ENCODE measurements around the gene GPSM3.
A peak's percentile ranks its signal among the peaks of the same experiment; 100 is the strongest.
"Not testable (repeated sequence)": the region's sequence is repeated elsewhere in the genome, so short reads cannot be mapped to it uniquely, and the experiment has no call there.

The GPSM3 gene

GRCh38 chr6:32149932-32150870, 42.2 kb downstream of the GPSM3 start:
- H3K36me3 ChIP-seq (ENCODE audit: insufficient read depth, low read depth, low read length), result no peaks in the 10 kb centered on the region
- H3K9me3 ChIP-seq (ENCODE audit: insufficient read depth, low read depth, low read length), result no peaks in the 10 kb centered on the region
- H3K27me3 ChIP-seq (ENCODE audit: insufficient read depth, low read length), result peaks cover 35% of the 10 kb centered on the region
- H3K4me3 ChIP-seq (ENCODE audit: low read length), result peak overlapping the region; percentile 61; the same call in 1 of the 2 replicates
- no peak overlapping the region for H3K27ac ChIP-seq (ENCODE audit: low read length)
- H3K4me1 ChIP-seq (ENCODE audit: insufficient read depth, low read length), result peaks cover 29% of the 10 kb centered on the region
- no peak overlapping the region for H3K9ac ChIP-seq (ENCODE audit: low read depth, low read length)

- no peak overlapping the region for H3K9ac ChIP-seq (ENCODE audit: low read depth, low read length)
Observed at GRCh38 chr6:32149092-32149755, 43.2 kb downstream of the GPSM3 start.

GRCh38 chr6:32148289-32149091, 44.0 kb downstream of the GPSM3 start:
- Histone ChIP-seq H3K4me3 (ENCODE audit: low read length) (no peak overlapping the region), H3K9me3 (ENCODE audit: insufficient read depth, low read depth, low read length) (no peaks in the 10 kb centered on the region), H3K27ac (ENCODE audit: low read length) (no peak overlapping the region), H3K9ac (ENCODE audit: low read depth, low read length) (no peak overlapping the region), H3K4me1 (ENCODE audit: insufficient read depth, low read length) (peaks cover 29% of the 10 kb centered on the region), H3K36me3 (ENCODE audit: insufficient read depth, low read depth, low read length) (no peaks in the 10 kb centered on the region), H3K27me3 (ENCODE audit: insufficient read depth, low read length) (peaks cover 35% of the 10 kb centered on the region)

More at GRCh38 chr6:32149092-32149755, 43.2 kb downstream of the GPSM3 start:
- Histone ChIP-seq H3K4me1 (ENCODE audit: insufficient read depth, low read length) (peaks cover 29% of the 10 kb centered on the region), H3K27me3 (ENCODE audit: insufficient read depth, low read length) (peaks cover 35% of the 10 kb centered on the region), H3K4me3 (ENCODE audit: low read length) (no peak overlapping the region), H3K27ac (ENCODE audit: low read length) (no peak overlapping the region), H3K9me3 (ENCODE audit: insufficient read depth, low read depth, low read length) (no peaks in the 10 kb centered on the region), H3K36me3 (ENCODE audit: insufficient read depth, low read depth, low read length) (no peaks in the 10 kb centered on the region)

- no peaks in the 10 kb centered on the region for H3K36me3 ChIP-seq (ENCODE audit: insufficient read depth, low read depth, low read length)
- no peaks in the 10 kb centered on the region for H3K9me3 ChIP-seq (ENCODE audit: insufficient read depth, low read depth, low read length)
- H3K27ac ChIP-seq (ENCODE audit: low read length), result no peak overlapping the region
- H3K9ac ChIP-seq (ENCODE audit: low read depth, low read length), result no peak overlapping the region
- H3K4me1 ChIP-seq (ENCODE audit: insufficient read depth, low read length), result peaks cover 22% of the 10 kb centered on the region
- no peak overlapping the region for H3K4me3 ChIP-seq (ENCODE audit: low read length)
- H3K27me3 ChIP-seq (ENCODE audit: insufficient read depth, low read length), result peaks cover 28% of the 10 kb centered on the region
Observed at GRCh38 chr6:32147401-32148132, 44.9 kb downstream of the GPSM3 start.

GRCh38 chr6:32146687-32147086, 45.8 kb downstream of the GPSM3 start:
- no peak overlapping the region for H3K27ac ChIP-seq (ENCODE audit: low read length)
- H3K36me3 ChIP-seq (ENCODE audit: insufficient read depth, low read depth, low read length), result no peaks in the 10 kb centered on the region
- H3K9ac ChIP-seq (ENCODE audit: low read depth, low read length), result peak overlapping the region; percentile 35; the same call in 1 of the 2 replicates
- H3K27me3 ChIP-seq (ENCODE audit: insufficient read depth, low read length), result peaks cover 21% of the 10 kb centered on the region
- no peaks in the 10 kb centered on the region for H3K9me3 ChIP-seq (ENCODE audit: insufficient read depth, low read depth, low read length)
- H3K4me3 ChIP-seq (ENCODE audit: low read length), result no peak overlapping the region
- H3K4me1 ChIP-seq (ENCODE audit: insufficient read depth, low read length), result peaks cover 16% of the 10 kb centered on the region

GRCh38 chr6:32146287-32146686, 46.2 kb downstream of the GPSM3 start:
- Histone ChIP-seq H3K9ac (ENCODE audit: low read depth, low read length) (peak overlapping the region; percentile 35; the same call in 1 of the 2 replicates), H3K27ac (ENCODE audit: low read length) (no peak overlapping the region), H3K36me3 (ENCODE audit: insufficient read depth, low read depth, low read length) (no peaks in the 10 kb centered on the region), H3K4me1 (ENCODE audit: insufficient read depth, low read length) (peaks cover 14% of the 10 kb centered on the region), H3K9me3 (ENCODE audit: insufficient read depth, low read depth, low read length) (no peaks in the 10 kb centered on the region), H3K4me3 (ENCODE audit: low read length) (no peak overlapping the region), H3K27me3 (ENCODE audit: insufficient read depth, low read length) (peaks cover 18% of the 10 kb centered on the region)

- H3K27ac ChIP-seq (ENCODE audit: low read length); H3K9ac ChIP-seq (ENCODE audit: low read depth, low read length); H3K27me3 ChIP-seq (ENCODE audit: insufficient read depth, low read length); H3K9me3 ChIP-seq (ENCODE audit: insufficient read depth, low read depth, low read length); H3K36me3 ChIP-seq (ENCODE audit: insufficient read depth, low read depth, low read length); H3K4me3 ChIP-seq (ENCODE audit: low read length): not testable (repeated sequence)
- H3K4me1 ChIP-seq (ENCODE audit: insufficient read depth, low read length), result peaks cover 11% of the 10 kb centered on the region; the same call in 1 of the 2 replicates
Observed at GRCh38 chr6:32144238-32144637, 48.2 kb downstream of the GPSM3 start.
